ENCODE results near the gene LEFTY1. TPM values are rescaled to one million over a fixed set of nuclear protein-coding genes. Genes with fewer than 3 reads are reported as not detected.

The LEFTY1 gene
- total and polyA plus RNA-seq, 2 donors (not counting 3 experiments of a cell fraction or from before 2014, with no cell fraction given): not detected

- no peak overlapping the region for H3K27ac ChIP-seq (ENCODE audit: insufficient read depth, low read depth, low read length)
- POLR2A ChIA-PET: no interaction called here
- dilution Hi-C loops (cut with MboI; ENCODE audit: extremely low pct_ligation_motif_present, low sequenced_read_pairs): no loop called here
Observed at GRCh38 chr1:225892307-225892706, 3.4 kb upstream of the LEFTY1 start.

More at GRCh38 chr1:225892307-225892706, 3.4 kb upstream of the LEFTY1 start:
- no peaks in the 10 kb centered on the region for H3K36me3 ChIP-seq (ENCODE audit: control insufficient read depth in 2 of 2, extremely low read depth in 1 of 2, insufficient read depth in 2 of 2, low read length in 2 of 2)
- H3K79me2 ChIP-seq (ENCODE audit: control insufficient read depth, insufficient read depth, low read length): no peaks in the 10 kb centered on the region
- no peaks in the 10 kb centered on the region for H3K4me1 ChIP-seq (ENCODE audit: control insufficient read depth, extremely low read depth, insufficient read depth, low read length)
- no peak for TF ChIP-seq POLR2A (IDR thresholded peaks at IDR 0.05; ENCODE audit: low read depth, low read length)
- no peak for TF ChIP-seq JUN (IDR thresholded peaks at IDR 0.05; ENCODE audit: borderline replicate concordance, insufficient read depth, insufficient read length, low read depth)
- no peak for TF ChIP-seq MYC (IDR thresholded peaks at IDR 0.05; ENCODE audit: low read depth, low read length)
- no peak for TF ChIP-seq POLR2AphosphoS5 (IDR thresholded peaks at IDR 0.05; ENCODE audit: insufficient read depth, low read depth, low read length)
- no peak for TF ChIP-seq FOS (IDR thresholded peaks at IDR 0.05; ENCODE audit: borderline replicate concordance, insufficient read depth, low read length)
- no peak for TF ChIP-seq EZH2 (IDR thresholded peaks at IDR 0.05; ENCODE audit: borderline replicate concordance, low read depth, low read length, severe bottlenecking)
- TF ChIP-seq, protein P1, sequence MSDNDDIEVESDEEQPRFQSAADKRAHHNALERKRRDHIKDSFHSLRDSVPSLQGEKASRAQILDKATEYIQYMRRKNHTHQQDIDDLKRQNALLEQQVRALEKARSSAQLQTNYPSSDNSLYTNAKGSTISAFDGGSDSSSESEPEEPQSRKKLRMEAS (IDR thresholded peaks at IDR 0.05; ENCODE audit: insufficient read depth, insufficient read length): no peak
- no peak for TF ChIP-seq GATA2 (IDR thresholded peaks at IDR 0.05; ENCODE audit: insufficient read depth, insufficient read length, low read depth, low read length)
- no peak for TF ChIP-seq CTCF (IDR thresholded peaks at IDR 0.05; ENCODE audit: extremely low read depth in 1 of 2, insufficient read depth in 1 of 2, low read depth in 1 of 2, low read length in 2 of 2)
- H2AFZ ChIP-seq (ENCODE audit: low read depth, low read length): no peak overlapping the region
- H4K20me1 ChIP-seq (replicated peaks; ENCODE audit: control insufficient read depth, extremely low read depth, insufficient read depth, low read length): no peaks in the 10 kb centered on the region
- intact Hi-C loops (cut with micrococcal nuclease): no loop called here
- H3K9ac ChIP-seq (replicated peaks; ENCODE audit: extremely low read depth, insufficient read depth, low read length): no peak overlapping the region
- CTCF ChIA-PET: no interaction called here
- DNase-seq (ENCODE audit: low read depth, low spot score) (no peak), FAIRE-seq (no peak)
- H3K9me1 ChIP-seq (replicated peaks; ENCODE audit: control insufficient read depth, extremely low read depth, insufficient read depth, low read length): no peaks in the 10 kb centered on the region
- no peak overlapping the region for H3K4me3 ChIP-seq (replicated peaks in 1 of 3; ENCODE audit: insufficient read depth in 1 of 3, low read depth in 1 of 3, low read length in 3 of 3)
- H3K4me2 ChIP-seq (ENCODE audit: insufficient read depth, low read length): no peak overlapping the region
- H3K9me3 ChIP-seq (replicated peaks; ENCODE audit: control insufficient read depth, insufficient read depth, low read length): no peaks in the 10 kb centered on the region
- no peaks in the 10 kb centered on the region for H3K27me3 ChIP-seq (ENCODE audit: control insufficient read depth in 2 of 2, insufficient read depth in 2 of 2, low read length in 2 of 2)
- no TSS peak for BruUV-seq (replicated peaks)
